ENCODE data around the gene MTHFSD.
A peak's percentile ranks its signal among the peaks of the same experiment; 100 is the strongest.

The MTHFSD gene

DNA sequence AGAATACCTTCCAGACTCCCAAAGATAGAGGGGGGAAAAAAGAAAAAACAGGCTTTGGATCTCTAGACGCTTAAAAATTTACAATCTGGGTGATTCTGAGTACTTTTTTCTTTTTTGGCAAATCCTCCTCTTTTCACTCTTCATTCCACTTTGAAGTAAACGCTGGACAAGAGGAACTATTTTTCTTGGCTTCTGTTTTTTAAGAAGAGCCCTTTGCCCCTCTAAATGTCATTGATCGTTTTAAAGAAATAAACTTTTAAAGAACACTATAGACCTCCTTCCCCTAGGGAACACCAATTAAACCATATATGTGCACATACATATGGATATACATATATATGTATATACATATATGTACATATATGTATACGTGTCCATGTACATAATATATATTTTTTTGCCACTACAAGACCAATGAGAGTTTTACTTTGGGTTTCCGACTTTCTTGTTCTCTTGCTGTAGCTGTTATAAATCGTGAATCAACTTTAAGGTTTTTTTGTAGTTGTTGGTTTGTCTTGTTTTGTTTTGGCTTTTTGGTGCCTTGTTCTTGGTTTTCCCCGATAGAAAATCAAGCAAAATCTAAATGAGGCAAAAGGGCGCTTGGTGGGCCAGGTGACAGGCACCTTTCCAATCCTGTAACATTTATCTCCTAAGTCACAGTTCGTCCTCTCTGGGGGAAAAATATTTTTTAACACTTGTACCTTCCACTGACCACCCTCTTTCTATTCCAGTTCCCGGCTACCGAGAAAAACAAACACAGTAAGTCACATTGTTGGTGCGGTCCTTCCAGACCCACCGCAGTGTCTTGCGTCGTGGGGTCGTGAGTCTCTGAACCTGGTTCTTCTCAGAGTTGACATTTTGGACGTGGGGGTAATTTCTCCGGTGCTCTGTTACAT lies 40.3 kb downstream of the MTHFSD start:
- no peak for DNase-seq (ENCODE audit: low read depth)

DNA sequence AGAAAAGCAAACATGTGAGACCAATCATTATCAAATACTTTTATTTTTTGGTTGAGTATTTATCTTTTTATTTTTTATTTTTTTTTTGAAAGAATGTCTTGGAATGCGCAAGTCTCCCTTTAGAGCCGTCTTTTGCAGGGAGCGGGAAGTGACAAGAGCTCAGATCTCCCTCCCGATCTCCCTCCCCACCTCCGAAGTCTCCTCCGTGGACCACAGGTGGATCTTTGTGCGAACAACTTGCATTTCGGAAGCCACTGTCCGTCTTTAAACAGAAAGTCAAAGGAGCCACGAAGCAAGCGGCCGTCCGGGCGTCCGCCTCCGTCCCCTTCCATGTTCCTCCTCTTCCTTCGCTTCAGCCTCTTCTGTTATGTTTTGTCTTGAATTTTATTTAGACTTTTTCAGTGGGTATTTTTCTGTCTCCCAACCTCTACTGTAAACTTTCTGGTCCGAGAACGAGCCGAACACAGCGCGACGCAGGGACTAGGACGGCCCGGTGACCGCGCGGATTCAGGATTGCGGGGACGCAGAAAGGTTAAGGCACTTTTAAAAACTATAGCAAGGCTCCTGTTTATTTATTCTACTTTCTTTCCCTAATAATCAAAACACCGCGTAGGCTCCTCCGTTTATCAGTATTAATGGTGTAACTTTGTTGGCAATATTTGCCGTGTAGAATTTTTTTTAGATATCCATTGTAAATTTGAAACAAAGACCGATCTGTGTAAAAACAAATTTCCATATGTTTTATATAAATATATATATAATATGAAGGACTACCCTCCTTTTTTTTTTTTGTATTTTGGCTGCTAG lies 41.4 kb downstream of the MTHFSD start:
- DNase-seq (ENCODE audit: low read depth) = no peak

DNA sequence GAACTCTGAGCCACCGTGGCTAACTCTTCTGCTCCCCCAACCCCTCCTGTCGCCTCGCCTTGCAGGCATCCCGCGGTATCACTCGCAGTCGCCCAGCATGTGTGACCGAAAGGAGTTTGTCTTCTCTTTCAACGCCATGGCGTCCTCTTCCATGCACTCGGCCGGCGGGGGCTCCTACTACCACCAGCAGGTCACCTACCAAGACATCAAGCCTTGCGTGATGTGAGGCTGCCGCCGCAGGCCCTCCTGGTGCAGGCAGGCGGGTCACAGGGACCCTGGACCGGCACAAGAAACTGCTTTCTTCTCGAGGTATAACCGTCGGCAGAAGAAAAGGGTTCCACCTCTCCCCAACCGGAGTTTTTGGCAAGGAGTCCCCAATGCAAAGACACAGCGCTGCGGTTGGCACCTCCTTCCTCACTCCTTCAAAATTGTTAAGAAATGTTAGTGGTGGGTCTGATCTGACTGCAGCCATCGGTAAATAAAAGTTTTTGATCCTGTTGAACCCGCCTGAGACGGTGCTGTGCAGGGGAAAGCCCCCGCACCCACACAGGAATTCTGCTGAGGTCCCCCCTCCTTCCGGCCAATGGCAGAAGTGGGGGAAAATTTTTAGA lies 42.1 kb downstream of the MTHFSD start:
- no peak for DNase-seq (ENCODE audit: low read depth)

DNA sequence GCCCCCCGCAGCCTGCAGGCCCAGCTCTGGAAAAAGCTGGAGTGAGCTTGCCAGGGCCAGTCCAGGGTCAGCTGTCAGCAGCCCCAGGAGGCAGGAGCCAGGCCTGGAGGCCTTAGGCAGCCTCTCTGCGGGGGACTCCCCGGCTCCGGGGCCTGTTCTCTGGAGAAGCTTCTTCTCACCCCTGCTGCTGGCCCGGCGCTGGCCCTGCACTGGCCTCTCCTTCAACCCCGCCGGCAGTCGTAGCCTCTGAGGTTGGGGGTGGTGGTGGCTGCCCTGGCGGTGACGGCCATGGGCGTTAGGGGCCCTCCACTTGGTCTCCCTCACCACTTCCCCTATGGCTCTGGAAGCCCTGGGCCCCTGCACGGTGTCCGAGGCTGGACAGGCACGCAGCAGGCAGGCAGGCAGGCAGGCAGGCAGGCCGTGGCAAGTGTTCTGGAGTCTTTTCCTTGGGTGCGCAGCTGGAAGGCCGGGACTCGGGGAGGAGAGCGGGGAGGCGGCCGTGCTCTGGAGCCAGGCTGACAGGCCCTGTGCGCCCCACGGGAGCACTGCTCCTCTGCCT lies 42.7 kb downstream of the MTHFSD start:
- DNase-seq (ENCODE audit: low read depth) = no peak

DNA sequence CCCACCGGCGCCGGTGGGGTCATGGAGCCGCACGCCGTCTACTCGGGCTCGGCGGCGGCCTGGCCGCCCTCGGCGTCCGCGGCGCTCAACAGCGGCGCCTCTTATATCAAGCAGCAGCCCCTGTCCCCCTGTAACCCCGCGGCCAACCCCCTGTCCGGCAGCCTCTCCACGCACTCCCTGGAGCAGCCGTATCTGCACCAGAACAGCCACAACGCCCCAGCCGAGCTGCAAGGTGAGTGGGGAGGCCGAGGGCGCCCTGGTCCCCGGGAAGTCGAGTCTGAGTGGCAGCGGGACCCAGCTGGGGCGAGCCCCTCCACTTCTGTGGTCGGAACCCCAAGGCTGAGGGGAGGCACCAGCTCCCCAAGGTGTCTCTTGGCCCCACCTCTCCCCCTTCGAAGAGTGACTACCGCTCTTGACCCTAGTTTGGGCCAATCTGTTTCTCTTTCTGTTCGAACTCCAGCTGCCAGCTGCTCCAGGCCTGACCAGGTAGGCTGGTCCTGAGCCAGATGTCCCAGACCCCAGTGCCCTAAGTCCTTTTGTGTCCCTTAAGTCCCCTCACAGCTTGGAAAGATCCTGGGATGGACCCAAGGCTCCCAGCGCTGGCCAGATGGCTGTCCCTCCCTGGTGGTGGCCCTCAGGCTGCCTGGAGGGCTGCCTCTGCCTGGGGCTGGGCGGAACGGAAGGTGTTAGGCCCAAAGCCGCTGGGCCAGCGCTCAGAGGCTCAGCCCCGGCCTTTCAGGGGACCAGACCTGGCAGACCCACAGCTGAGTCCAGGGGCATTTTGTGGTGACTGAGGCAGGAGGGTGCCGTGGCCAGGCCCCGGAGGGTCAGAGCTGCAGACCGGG lies 43.5 kb downstream of the MTHFSD start:
- no peak for DNase-seq (ENCODE audit: low read depth)

DNA sequence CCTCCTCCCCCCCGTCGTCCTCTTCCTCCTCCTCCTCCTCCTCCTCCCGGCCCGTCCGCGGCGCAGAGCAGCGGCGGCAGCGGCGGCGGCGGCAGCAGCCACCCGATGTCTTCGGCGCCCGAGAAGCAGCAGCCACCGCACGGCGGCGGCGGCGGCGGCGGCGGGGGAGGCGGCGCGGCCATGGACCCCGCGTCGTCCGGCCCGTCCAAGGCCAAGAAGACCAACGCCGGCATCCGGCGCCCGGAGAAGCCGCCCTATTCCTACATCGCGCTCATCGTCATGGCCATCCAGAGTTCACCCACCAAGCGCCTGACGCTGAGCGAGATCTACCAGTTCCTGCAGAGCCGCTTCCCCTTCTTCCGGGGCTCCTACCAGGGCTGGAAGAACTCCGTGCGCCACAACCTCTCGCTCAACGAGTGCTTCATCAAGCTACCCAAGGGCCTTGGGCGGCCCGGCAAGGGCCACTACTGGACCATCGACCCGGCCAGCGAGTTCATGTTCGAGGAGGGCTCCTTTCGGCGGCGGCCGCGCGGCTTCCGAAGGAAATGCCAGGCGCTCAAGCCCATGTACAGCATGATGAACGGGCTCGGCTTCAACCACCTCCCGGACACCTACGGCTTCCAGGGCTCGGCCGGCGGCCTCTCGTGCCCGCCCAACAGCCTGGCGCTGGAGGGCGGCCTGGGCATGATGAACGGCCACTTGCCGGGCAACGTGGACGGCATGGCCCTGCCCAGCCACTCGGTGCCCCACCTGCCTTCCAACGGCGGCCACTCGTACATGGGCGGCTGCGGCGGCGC lies 44.4 kb downstream of the MTHFSD start, which contains the start of gene FOXF1:
Gene FOXF1 (plus strand): TSS at position 63 of the 797 bp plus-strand sequence. CDS start 43 bp downstream, at position 106.
- no peak for DNase-seq (ENCODE audit: low read depth)

DNA sequence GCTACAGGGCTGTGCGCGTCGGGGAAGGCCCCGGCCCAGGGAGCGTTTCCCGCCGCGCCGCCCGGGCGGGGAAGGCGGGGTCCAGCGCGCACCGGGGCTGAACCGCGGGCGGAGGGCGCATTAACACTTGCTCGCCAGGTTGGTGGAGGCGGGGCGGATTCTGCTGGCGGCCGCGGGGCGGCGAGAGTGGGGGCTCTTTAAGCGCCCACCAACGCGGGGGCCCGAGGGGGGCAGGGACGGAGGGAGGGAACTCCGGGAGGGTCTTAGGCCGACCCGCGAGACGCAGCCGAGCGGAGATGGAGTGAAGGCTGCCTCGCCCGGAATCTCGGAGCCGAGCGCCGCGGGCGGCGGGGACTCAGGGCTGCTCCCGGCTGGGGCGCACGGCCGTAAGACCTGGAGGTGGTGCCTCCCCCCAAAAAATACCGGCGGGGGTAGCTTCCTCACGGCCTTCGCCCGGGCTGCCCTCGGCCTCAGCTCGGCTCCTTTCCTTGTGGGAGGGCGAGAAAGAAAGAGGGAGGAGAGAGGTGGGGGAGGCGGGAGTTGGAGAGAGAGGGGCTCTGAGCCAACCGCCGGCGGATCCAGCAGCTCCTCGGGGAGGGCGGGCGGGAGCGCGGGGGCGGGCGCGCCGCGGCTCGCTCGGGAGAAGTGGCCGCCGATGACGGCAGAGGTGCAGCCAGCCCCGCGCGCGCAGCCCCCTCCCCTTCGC lies 45.1 kb downstream of the MTHFSD start:
- DNase-seq (ENCODE audit: low read depth) = peak; percentile 47

DNA sequence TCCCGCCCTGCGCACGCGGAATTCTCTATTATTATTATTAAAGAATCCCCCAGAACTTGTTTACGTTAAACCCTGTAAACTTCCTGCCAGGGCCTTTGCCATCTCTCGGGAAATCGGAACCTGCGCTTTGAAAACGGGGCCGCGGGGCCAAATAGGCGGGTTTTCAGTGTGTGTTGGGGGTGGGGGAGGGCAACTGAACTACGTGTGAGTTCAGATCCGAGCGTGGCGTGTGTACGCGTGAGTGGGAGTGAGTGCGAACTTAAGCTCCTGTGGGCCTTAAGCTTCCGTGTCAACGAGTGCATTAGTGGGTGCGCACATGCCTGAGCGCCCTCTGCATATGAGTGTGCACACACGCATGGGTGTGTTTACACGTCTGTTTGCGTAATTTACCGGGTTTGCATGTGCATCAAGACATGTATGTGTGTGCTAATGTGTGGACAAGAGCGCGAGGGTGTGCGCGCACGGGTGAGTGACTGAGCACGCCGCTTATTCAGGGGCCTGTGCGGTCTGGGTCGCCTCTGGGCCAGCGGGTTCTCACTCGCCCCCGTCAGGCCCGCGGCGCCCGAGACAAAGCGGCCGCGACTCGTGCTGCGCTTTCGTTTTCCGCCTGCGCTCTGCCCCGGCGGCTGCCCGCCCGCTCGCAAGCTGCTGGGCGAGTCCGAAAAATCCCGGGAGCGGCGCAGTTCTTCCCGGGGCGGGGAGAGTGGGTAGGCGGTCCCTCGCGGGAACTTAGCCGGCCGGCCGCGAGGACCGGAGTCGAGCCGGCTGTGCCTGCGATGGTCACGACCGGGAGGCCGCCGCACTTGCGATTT lies 45.9 kb downstream of the MTHFSD start:
- no peak for DNase-seq (ENCODE audit: low read depth)

DNA sequence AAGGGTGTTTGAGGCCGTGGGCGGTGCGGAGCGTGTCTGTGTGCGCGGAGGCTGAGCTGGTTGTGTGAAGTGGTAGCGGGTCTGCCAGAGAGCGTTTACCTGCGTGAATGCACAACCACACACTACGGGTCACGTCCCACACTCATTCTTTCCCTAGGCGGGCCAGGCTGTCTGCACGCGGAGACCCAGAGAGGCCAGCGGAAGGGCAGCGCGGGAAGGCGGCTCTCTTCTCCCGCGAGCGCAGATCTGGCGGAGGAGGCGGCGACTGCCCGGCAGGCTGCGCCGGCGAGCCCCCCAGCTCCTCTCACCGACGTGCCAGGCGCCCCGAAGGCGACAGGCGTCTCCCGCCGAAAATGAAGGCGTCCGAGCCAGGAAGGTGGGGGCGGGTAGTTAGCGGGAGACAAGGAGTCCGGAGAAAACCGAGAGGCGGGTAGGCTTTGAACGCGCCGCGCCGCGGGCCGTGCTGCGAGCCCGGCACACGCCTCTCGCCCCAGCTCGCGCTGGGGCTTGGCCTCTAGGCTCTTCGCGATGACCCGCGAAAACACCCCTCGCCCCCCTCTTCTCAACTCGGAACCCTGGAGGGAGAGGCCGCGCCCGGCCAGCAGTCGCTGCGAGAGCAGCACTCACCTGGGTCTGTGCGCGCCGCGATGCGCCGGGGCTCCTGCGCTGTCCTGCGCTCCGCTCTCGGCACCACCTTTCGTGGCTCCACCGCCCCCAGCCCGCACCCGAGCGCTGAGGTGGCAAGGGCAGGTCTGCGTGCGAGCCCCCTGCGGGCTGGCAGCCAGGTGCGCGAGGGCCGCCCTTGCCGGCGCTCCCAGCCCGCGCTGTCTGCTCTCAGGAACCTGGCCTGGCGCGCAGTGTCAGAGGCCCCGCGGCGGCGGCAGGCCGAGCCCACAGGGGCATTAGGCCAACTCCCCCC lies 46.7 kb downstream of the MTHFSD start:
- DNase-seq (ENCODE audit: low read depth) = no peak

DNA sequence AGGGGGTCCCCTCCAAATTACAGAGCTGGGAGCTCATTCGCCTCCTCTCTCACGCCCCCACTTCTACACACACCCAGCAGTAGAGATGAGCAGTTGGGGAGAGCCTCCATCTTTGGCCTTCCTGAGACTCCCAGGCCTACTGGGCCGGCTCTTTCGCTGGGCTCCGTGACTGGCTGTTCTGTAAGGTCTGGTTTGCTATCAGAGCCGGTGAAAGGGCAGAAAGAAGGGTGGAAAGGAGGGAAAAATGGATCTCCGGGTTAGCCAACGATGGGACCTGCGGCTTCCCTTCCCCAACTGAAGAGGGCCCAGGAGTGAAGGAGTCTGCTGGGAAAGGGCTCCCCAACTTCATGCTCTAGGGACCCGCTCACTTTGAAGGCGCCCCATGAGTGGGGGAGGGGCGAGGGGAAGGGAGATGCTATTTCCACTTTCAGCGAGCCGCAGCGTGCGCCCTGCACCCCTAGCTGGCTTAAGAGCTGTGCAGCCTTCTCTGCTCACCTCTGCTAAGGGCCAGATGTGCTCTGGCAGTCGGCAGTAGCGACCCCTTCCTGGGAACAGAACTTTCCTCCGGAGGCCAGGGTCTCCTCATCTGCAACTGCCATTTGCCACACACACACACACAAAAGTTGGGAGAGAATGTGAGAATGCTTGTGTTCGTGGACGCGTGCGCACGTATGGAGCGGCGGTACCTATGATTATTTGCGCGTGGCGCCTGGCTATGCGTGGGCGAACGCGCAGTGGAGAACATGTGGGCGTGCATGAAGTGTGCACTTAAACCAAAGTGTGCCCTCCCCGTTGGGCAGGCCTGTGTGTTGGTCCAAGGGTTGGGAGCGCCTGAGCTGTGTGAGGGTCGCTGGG lies 47.6 kb downstream of the MTHFSD start:
- no peak for DNase-seq (ENCODE audit: low read depth)

DNA sequence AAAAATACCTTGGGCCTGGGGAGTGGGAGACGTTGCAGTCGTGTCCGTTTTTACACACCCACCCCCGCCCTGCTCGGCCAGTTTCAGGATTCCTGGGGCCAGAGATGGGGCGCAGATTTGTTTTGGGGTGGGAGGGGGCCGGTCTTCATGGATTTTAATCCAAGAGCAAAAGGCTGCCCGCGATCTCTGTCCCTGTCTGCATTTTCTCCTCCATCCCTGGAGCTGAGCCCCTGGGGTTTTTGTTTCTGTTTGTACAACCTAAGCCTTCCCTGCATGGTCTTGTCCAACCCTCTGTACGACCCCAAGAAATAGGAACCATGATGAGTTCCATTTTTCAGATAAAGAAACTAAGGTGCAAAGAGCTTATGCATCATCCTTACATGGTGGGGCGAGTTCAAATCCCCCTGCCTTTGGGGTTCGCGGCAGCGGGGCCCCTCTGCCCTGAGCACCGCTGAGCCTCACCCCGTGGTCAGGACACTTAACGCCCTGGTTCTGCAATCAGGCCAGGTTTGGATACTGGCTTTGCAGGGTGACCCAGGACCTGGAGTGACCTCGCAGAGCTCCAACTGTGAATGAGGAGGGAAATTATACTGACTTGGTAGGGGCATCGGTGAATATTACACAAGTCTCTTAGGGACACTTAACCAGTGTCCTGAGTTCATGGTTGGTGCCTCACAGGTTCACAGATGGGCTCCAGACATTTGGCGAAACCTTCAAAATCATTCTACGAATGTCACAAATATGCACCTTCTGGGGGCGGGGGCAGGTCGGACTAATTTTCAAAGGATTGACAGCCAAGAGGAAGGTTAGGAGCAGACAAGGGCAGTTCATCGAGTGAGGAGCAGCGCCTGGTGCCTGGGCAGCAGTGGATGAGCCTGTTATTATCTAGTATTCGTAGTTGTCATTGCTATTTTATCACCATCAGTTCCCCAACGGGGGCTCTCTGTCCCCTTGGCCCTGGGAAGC lies 48.9 kb downstream of the MTHFSD start:
- no peak for DNase-seq (ENCODE audit: low read depth)

DNA sequence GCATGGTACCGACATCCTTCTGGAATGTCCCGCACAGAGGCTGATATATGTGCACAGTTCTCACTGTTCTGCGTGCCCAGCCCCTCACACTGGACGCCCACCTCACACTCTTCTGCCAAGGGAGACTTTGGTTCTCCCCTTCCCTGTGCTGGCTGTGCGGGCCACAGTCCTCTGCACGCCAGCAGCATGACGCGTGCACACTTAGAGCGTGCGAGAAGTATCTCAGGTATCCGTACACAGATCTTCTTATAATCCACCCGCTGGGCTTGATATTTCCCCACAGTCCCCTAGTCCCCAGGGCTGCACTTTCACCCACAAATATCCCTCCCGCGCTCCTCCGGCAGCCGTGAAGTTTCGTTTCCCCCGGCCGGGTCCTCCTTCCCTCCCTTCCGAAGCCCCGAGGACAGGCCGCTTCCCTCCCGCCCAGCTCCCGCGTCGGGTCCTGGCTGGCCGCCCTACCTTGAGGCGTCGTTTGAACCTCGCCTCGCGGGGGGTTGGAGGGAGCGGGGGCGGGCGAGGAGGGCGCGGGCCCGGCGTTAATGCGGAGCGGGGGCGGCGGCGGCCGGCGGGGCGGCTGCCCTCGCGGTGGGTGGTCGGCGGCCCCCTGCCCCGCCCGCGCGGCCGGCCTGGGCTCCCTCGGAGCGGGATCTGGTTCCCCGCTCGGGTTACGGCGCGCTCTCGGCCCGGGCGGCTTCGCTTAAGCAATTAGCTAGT lies 49.7 kb downstream of the MTHFSD start:
- DNase-seq (ENCODE audit: low read depth) = no peak

DNA sequence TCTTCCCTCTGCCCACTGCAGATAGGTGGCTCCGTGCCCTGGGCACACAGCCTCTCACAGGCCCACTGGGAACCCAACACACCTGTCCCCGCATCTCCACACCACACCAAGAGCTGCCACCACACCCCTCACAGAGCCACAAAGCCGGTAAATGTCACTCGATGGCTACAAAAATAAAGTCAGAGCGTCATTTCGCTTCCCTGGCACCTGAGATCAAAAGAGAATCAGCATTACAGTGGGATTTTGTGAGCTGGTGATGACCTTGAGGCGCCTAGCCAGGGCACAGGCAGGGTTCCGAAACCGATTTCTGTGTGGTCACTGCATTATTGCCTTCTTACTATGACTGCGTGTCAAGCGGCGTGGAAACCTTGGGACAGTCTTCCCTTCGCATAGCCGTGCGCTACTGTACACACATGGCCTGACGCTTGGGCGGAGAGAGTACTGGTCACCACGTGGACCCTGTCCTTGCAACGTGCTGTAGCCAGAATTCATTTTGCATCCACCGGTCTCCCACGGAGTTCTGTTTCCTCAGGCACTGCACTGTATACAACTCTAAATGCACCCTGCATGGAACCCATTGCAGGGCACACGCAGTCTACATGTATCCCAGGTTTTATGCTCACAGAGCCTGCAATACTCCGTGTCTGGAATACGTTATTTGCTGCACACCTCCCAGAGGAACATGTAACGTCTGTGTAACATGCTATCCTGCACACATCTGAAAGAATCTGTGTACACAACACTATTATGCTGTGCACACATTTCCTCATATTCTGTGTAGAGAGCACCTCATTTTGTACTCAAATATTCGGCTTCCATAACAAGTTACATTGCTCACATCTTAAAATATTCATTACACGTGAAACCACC lies 50.5 kb downstream of the MTHFSD start:
- DNase-seq (ENCODE audit: low read depth) = no peak

DNA sequence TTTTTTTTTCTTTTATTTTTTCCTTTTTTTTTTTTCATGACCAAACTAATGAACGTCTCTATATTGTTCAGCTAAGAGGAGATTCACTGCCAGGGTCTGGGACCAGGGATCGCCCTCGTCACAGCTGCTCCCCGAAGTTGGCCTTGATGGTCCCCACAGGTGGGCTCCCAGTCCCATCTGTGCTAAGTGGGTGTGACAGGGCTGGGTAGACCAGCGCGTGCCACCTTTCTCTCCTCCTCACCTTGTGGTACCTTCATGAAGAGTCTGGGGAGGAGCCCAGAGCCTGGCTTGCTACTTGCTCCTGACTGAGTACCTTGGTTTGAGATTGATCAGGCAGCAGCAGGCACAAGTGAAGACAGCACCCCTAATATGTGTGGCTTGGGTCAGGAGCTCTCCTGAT lies 51.2 kb downstream of the MTHFSD start:
- no peak for DNase-seq (ENCODE audit: low read depth)
